ENCODE data around the gene GAS6.

Gene GAS6

DNA sequence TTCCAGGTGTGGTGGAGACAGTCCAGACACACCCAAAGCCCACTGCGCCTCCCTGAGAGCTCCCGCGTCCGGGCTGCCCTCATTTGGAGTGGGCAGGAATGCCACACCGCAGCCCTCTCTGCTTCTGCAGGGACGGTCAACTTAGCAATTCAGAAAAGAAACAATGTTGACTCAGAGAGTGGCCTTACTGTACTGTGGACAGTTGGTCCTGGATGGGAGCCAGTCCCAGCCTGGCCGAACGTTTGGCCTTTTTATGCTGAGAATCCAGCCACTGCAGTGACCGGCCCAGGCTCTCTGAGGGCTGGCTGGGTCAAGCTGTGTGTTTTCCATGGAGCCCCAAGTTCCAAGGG lies 7.2 kb downstream of the GAS6 start:
- peak; percentile 49 for DNase-seq
- in situ Hi-C loops (cut with HindIII; ENCODE audit: low pct_ligation_motif_present, low pct_unique_long_range_greater_than_20kb, low sequenced_read_pairs), result no loop called here

DNA sequence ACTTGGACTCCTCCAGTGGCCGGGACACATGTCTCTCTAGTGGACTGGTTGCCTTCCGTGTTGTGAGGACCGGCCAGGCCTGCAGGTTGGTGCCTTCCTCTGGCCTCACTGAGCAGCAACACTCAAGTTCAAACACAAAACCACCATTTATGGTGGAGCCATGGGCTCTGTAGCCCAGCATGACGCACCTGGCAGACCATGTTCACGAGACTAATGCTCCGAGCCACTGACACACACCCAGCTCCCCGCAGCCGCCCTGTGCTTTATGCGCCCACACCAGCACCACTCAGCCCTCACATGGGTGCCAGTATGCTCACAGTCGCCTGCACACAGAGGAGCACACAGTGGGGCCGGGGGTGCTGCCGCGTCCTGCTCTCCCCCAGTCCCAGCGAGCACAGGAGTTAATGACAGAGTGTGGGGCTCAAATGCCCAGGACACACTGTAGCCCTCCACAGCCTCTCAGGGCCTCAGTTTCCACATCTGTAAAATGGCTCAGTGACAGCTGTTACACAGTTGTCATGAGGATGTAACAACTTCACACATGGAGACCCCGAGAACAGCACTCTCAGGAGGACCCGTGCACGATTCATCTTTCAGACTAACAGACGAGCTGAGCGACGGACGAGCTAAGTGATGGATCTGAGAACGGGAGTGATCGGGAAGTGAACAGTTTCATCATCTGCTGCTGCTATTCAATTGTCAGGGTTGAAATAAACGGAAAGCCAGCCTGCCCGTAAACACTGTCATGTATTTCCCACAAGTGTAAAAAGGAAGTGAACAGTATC lies 7.8 kb downstream of the GAS6 start:
- no peak for DNase-seq
- in situ Hi-C loops (cut with HindIII; ENCODE audit: low pct_ligation_motif_present, low pct_unique_long_range_greater_than_20kb, low sequenced_read_pairs), result no loop called here

DNA sequence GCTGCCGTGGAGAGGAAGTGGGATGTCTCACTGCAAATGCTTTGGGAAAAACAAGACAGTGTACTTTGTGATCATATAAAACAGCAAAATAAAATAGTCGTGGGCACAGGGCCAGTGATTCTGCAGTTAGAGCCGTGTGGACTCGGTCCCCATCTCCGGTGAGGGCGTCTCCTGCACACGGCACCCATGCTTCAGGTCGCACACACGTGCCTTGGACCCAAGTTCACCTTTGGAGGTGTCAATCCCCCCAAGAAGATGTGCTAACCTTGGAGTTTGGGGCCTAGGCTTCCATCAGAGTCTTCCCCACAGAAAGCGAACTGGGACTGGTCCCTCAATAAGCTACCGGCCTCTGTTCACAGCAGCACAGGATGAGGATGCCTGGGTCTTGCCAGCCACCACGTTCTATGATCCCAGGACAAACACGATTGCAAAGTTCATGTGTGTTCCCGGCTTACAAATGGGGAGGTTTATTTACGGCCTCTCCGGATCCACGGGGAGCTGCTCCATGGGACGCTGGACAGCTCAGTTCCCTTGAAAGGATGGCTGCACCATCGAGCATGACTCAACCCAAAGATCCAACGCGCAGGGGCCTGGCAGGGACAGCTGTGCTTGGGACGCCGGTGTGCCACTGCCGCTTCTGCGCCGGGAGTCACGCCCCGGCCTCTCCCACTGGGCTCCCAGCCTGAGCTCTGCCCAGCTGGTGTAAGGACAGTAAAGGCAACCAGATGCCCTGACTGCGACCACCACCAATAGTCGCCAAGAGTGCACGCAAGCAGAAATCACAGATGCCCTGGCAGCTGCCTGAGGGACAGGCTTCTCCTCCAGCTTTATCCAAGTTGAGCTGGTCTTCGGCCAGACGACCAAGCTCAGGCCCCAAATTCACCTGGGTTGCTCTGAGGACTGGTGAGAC lies 8.6 kb downstream of the GAS6 start:
- in situ Hi-C loops (cut with HindIII; ENCODE audit: low pct_ligation_motif_present, low pct_unique_long_range_greater_than_20kb, low sequenced_read_pairs), result no loop called here

DNA sequence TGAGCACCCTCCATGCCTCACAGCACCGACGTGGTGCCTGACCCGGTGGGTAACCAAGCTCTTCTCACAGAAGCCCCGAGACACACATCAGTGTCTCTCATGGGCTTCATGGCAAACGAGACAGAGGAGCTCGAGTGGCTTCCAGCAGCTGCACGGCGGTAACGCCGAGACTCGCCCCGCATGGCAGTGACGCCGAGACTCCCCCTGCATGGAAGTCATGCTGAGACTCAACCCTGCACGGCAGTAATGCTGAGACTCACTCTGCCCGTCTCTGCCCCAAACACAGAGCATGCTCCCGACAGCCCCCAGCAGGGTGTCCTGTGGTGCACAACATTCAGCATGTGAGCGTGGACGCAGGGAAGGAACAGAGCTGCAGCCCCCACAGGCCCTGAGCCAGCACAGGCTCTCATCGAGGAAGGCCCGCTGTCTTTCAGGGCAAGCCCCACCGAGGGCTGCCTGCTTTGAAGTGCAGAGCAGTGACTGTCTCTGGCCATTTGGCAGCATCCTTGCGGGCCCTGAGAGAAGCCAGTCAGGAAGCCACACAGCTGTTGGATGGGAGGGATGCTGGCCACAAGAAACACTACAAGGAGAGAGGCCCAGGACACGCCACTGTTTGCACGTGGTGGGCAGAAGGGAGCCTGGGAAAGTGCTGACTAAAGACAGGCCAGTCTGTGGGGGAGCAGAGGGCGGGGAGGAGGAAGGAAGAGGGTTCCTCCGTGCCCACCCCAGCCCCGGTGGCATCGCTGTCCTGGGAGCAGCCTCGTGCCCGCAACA lies 9.5 kb downstream of the GAS6 start:
- in situ Hi-C loops (cut with HindIII; ENCODE audit: low pct_ligation_motif_present, low pct_unique_long_range_greater_than_20kb, low sequenced_read_pairs), result no loop called here
- no peak for DNase-seq

More for the DNA sequence above, 8.6 kb downstream of the GAS6 start:
- DNase-seq, result no peak

DNA sequence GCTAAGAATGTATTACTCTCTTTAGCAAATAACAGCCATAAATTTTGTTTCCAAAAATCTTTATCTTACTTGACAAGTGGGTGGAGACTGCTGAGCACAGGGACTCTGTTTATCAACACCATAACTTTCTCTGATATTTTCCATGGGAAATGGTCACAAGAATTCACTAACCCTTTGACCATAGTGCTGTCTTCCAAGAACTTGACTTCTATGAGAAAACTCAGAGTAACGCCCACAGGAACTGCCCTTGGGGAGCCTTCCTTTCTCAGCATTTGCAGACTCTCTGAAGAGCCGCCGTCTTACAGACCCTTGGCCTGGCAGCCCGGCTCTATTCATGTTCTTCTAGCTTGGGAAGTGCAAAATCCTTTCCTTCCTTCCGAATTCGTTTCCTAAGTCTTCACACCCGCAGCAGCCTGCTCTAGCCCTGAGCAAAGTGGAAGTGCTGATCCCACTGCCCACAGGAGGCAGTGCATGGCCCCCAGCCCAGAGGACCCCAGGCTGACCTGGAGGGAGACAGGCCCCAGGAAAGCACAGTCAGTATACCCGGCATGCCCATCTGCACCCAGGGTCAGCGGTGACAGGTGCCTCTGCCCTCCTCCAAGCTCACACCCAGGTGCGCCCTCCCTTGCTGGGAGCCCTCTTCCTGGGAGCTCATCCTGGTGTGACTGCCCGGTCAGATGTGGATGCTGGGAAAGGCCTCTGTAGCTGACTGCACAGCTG lies 10.2 kb downstream of the GAS6 start:
- no peak for DNase-seq
- in situ Hi-C loops (cut with HindIII; ENCODE audit: low pct_ligation_motif_present, low pct_unique_long_range_greater_than_20kb, low sequenced_read_pairs), result no loop called here

DNA sequence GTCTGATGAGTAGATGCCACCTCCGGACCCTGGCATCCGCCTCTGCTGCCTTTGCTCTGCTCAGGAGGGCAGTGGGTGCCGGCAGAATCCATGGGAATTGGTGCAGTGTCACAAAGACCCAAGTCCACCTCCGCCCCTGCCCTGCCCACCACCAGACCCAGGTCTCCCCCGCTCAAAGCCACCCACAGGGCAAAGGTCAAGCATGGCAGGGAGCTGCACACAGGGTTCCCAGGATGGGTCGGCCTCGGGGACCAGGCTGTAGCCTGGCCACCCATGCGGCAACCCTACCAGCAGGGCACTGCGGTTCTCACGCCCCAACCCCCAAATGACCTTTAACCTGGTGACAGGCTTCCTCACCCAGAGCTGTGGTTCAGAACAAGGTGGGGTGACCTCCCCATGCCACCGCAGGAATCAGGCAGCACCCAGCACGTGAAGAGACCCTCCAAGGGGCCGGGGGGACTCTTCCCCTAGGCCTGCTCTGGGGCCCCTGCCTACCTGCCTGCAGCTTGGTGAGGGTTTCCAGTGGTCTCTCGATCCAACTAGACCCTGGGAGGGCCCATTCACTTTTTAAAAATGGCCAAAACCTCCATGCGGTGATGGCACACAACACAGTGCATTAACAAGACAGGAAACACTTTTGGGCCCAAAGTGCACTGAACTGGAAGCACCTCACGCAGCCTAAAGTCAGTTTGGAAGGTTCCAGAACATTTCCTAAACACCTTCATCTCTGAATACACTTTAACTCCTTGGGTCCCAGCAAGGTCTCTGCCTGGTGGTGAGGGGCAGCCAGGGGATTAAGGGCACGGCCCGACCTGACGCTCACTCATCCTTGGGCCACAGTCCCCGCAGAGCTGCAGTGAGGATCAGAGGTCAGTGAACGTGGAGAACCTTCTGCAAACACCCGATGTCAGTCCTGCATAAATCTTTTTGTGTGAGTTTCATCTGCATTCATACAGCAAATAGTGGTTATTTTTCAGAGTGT lies 11.0 kb downstream of the GAS6 start:
- DNase-seq, result no peak
- in situ Hi-C loops (cut with HindIII; ENCODE audit: low pct_ligation_motif_present, low pct_unique_long_range_greater_than_20kb, low sequenced_read_pairs), result no loop called here

DNA sequence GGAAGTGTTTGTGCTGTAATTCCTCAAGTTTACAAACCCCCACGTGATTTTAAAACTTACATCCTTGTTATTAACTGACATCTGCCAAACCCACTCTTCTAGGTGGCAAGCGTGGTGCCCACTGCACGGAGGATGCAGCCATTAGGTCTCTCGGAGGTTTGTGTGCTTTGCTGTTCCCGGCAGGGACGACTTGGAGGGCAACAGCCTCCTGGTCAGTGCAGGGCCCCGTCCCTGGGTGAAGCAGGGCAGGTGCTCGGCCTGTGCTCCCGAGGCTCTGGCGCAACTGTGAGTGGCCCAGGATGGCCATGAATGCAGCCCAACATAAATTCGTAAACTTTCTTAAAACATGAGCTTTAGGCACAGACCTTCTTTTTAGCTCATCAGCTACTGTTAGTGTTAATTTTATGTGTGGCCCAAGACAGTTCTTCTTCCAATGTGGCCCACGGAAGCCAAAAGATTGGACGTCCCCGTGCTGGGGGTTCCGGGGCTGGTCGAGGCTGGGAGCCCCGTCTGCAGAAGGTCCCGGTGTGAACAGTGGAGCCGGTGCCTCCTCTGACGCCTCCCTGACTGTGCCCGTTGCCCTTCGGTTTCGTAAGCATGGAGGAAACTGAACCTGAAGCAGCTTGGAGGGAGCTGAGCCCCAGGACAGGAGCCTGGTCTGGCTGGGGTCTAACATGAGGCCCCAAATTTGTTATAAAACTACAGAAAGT lies 11.9 kb downstream of the GAS6 start:
- no peak for DNase-seq
- in situ Hi-C loops (cut with HindIII; ENCODE audit: low pct_ligation_motif_present, low pct_unique_long_range_greater_than_20kb, low sequenced_read_pairs), result no loop called here

DNA sequence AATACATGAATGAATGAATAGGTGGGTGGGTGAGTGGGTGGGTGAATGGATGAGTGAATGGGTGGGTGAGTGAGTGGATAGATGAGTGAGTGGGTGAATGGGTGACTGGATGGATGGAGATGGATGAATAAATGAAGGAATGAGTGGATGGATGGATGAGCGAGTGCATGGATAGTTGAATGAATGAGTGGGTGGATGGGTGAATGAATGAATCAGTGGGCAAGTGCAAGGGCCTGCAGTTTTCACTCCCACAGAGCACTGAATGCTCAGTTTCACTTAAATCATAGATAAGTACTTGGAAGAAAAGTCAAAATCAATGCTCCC lies 12.4 kb downstream of the GAS6 start:
- in situ Hi-C loops (cut with HindIII; ENCODE audit: low pct_ligation_motif_present, low pct_unique_long_range_greater_than_20kb, low sequenced_read_pairs), result no loop called here
- no peak for DNase-seq

DNA sequence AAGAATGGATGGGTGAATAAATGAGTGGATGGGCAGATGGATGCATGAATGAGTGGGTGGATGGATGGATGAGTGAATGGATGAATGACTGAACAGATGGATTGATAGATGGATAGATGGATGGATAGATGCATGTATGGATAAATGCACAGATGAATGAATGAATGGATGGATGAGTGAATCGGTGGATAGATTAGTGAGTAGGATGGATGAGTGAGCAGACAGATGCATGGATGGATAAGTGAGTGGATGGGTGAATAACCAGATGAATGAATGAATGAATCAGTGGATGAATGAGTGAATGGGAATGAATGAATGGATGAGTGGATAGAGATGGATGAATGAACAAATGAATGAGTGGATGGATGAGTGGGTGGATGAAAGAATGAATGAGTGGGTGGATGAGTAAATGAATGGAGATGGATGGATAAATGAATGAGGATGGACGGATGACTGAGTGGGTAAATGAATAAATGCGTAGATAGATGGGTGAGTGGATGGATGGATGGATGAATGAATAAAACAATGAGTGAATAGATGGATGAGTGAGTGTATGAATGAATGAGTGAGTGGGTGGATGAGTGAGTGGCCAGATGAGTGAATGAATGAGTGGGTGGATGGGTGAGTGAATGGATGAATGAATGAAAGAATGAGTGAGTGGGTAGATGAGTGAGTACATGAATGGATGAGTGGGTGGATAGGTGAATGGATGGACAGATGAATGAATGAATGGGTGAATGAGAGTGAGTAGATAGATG lies 13.0 kb downstream of the GAS6 start:
- in situ Hi-C loops (cut with HindIII; ENCODE audit: low pct_ligation_motif_present, low pct_unique_long_range_greater_than_20kb, low sequenced_read_pairs), result no loop called here

DNA sequence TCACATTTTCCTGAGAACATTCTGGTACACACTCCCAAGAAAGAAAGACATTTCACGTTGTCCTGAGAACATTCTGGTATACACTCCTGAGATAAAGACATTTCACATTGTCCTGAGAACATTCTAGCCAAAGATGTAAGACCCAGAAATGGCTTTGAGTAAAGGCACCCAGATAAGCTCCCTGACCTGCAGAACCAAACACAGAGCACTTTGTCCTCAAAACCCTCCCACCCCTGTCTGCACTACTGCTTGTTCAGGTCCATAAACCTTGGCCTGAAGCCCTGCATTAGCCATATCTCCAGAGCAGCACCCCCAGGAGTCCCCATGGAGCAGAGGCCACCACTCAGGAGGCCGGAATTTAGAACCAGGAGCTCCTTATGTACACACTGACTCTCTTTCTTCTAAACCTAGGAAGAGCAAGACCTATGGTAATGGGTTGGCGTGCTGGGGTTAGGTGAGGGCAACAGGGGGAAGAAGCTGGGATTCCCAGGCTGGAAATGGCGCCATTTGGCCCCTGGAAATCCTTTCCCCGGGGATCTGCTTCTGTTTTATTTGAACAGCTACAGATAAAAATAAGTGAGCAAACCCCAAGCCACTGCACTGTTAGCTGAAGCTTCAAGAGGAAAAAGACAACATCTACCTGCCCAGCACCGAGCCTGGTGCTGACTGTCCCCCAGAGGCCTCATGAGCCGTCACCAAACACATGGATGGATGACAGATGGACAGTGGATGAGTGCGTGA lies 13.7 kb downstream of the GAS6 start:
- in situ Hi-C loops (cut with HindIII; ENCODE audit: low pct_ligation_motif_present, low pct_unique_long_range_greater_than_20kb, low sequenced_read_pairs), result no loop called here
- no peak for DNase-seq

More for the DNA sequence above, 13.0 kb downstream of the GAS6 start:
- DNase-seq, result no peak

DNA sequence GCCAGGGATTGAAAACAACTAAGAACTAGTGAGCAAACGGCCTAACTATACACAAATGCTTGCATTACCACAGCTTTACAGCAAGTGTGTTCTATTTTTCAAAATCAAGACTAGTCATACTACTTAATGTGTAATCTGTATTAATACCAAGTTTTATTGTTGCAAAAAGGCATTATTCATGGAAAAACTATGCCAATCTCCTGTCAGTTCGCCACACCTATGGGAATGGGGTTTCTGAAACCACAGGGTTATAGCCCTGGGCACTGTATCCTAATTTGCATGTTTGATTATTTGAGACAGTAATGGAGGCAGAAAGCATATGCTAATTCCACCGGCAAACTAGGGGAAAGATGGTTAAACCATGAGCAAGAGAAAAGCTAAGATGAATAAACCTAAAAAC lies 14.3 kb downstream of the GAS6 start:
- in situ Hi-C loops (cut with HindIII; ENCODE audit: low pct_ligation_motif_present, low pct_unique_long_range_greater_than_20kb, low sequenced_read_pairs), result no loop called here

DNA sequence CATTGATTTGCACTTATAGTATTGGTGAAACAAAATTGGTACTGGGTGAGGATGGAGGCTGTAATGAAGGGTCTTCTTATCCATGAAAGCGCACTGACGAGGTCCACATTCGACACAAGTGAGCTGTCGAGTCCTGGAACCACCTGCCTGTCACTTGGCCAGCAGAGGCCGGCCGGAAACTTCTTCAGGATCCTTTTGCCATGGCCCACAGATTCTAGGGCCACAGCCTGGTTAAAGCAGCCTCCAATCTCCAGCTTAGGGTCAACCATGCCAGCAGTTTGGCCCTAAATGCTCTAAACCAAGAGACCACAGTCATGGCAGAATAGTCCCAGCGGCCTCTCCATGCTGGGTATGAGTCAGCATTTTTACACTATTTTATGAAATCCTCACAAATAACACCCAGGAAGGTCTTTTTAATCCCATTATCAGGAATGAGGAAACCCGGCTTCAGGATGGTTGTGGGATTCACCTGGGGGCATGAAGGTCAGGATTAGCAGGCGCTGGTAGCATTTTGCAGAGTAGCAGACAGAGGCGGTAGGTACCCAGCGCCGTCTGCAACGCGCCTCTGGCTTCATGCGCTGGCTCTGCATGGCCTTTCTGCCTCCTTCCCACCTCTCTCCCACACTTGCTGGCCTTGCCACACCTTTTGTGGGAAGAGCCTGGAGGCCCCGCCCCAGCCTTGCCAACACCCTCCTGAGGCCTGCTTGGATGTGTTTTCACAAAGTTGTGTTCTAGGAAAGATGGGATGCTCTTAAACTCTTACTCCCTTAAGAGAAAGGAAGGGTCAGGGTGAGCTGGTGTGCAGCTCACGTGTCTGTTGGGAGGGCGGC lies 15.2 kb downstream of the GAS6 start:
- in situ Hi-C loops (cut with HindIII; ENCODE audit: low pct_ligation_motif_present, low pct_unique_long_range_greater_than_20kb, low sequenced_read_pairs), result no loop called here
- DNase-seq, result no peak

More for the DNA sequence above, 14.3 kb downstream of the GAS6 start:
- no peak for DNase-seq

DNA sequence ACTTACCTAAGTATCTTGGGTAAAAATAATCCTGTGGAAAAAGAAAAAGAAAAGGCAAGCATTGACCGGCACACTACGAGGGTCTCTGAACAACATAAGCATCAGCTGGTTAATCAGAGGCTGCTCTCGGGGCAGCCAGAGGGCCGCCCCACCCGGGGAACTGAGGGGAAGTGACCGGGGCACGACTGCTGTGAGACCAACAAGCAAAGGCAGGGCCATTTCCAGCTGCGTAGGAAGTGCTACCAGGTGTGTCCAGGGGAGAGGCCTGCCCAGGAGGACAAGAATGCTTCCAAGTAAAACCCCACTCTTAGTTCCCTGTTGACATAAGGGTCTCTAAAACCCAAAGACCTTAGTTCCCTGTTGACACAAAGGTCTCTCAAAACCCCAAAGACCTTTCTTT lies 15.9 kb downstream of the GAS6 start:
- in situ Hi-C loops (cut with HindIII; ENCODE audit: low pct_ligation_motif_present, low pct_unique_long_range_greater_than_20kb, low sequenced_read_pairs), result no loop called here
- DNase-seq, result no peak

DNA sequence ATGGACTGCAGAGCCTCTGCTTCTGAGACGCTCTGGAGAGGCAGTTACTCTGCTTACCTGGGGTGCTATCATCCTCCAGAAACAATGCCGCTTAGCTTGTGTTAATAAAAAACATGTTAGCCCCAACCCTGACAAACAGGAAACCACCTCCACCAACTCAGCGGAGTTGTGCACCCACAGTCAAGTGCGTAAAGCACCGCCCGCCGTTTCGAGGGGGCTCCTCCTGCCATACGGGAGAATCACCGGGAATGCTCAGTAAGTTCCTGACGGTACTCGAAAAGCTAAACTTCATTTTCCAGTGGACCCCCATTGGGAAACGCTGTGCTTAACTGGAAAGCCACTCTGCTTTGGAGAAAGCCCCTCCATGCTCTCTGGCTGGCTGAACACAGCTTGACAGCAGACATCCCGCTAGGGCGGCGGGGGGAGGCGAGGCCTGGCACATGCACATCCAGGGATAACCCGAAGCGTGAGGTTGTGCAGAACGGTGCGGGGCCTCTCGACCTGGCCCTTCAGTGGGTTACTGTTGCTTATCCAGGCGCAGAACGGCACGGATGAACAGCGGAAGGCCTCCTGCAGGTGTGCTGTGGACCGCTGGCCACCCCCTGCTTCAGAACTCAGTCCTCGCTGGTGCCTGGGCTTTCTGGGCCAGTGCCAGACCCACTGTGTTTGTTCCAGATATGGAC lies 17.1 kb downstream of the GAS6 start:
- in situ Hi-C loops (cut with HindIII; ENCODE audit: low pct_ligation_motif_present, low pct_unique_long_range_greater_than_20kb, low sequenced_read_pairs), result no loop called here
- DNase-seq, result no peak
